T-cell (primary cell): ENCODE data around the gene KCTD13. TPM values are rescaled to one million over a fixed set of nuclear protein-coding genes. Genes with fewer than 3 reads are reported as not detected.

ENCODE experiments used
- ATAC-seq, 4 experiments: fragments of 200-7000 bp in 3 of 4; fragments of 150-1000 bp in 1 of 4; cut with Tn5 transposase; replicated peaks in 1 of 4; 1 replicate in 3 of 4; 2 replicates in 1 of 4; pipeline ENCODE4 v1.10.0; 2021; ENCODE audit warnings: moderate library complexity in 3 of 4, mild to moderate bottlenecking in 2 of 4, moderate number of reproducible peaks in 1 of 4
- CTCF ChIA-PET, 2 donors: fragments of 300-600 bp; sonication (Branson Sonifier 250); formaldehyde crosslinking; loops; one replicate each; lab custom pipeline; 2022; ENCODE audit warnings: antibody characterized with exemption in 2 of 2; lab: Charles Lee
- POLR2A ChIA-PET, 2 donors: fragments of 300-600 bp; sonication (Branson Sonifier 250); formaldehyde crosslinking; loops; one replicate each; lab custom pipeline; 2022; ENCODE audit warnings: antibody characterized with exemption in 2 of 2; lab: Charles Lee
- DNase-seq, 35 experiments: peaks; one replicate each; pipeline versions ENCODE4 v3.0.0 to v3.0.0-alpha.2; 2013 to 2023
- H3K27ac ChIP-seq: one replicate; pipeline ENCODE4 v1.5.1; 2013; ENCODE audit warnings: low read length
- H3K27me3 ChIP-seq, 2 experiments: replicated peaks in 1 of 2; 1 replicate in 1 of 2; 2 replicates in 1 of 2; pipeline versions ENCODE4 v1.6.1 to v1.7.0; 2013; ENCODE audit warnings: low read length in 1 of 2, mixed read lengths in 1 of 2; ENCODE audit not compliant: control insufficient read depth in 2 of 2, insufficient read depth in 2 of 2; ENCODE audit errors: extremely low read depth in 1 of 2
- H3K36me3 ChIP-seq, 2 donors: 1 replicate in 1 of 2; 2 replicates in 1 of 2; pipeline versions ENCODE4 v1.6.1 to v1.7.0; 2013; ENCODE audit warnings: low read length in 1 of 2; ENCODE audit not compliant: control insufficient read depth in 2 of 2, insufficient read depth in 1 of 2; ENCODE audit errors: extremely low read depth in 1 of 2
- H3K4me1 ChIP-seq, 2 experiments: 1 replicate in 1 of 2; 2 replicates in 1 of 2; pipeline versions ENCODE4 v1.6.1 to v1.7.0; 2013; ENCODE audit warnings: low read length in 2 of 2, mixed read lengths in 1 of 2; ENCODE audit not compliant: insufficient read depth in 2 of 2, control insufficient read depth in 1 of 2; ENCODE audit errors: extremely low read depth in 1 of 2
- H3K4me3 ChIP-seq, 2 donors: 1 replicate in 1 of 2; 2 replicates in 1 of 2; pipeline versions ENCODE4 v1.5.1 to v1.7.0; 2013; ENCODE audit warnings: mild to moderate bottlenecking in 2 of 2, low read length in 1 of 2, moderate library complexity in 1 of 2; ENCODE audit not compliant: control insufficient read depth in 1 of 2; ENCODE audit errors: extremely low read depth in 1 of 2
- H3K9me3 ChIP-seq: 2 replicates; pipeline ENCODE4 v1.7.0; 2013
- H3K27ac Mint-ChIP-seq, 2 donors: one replicate each; pipeline ENCODE4 v1.8.0; 2020 to 2021; ENCODE audit warnings: mild to moderate bottlenecking in 2 of 2, mixed read lengths in 2 of 2
- H3K27me3 Mint-ChIP-seq, 2 donors: one replicate each; pipeline ENCODE4 v1.8.0; 2021 to 2022; ENCODE audit warnings: mixed read lengths in 2 of 2
- H3K36me3 Mint-ChIP-seq: one replicate; pipeline ENCODE4 v1.8.0; 2021; ENCODE audit warnings: mixed read lengths
- H3K4me1 Mint-ChIP-seq, 3 donors: one replicate each; pipeline ENCODE4 v1.8.0; 2020 to 2022; ENCODE audit warnings: mixed read lengths in 3 of 3, mild to moderate bottlenecking in 1 of 3
- H3K4me3 Mint-ChIP-seq, 3 donors: one replicate each; pipeline ENCODE4 v1.8.0; 2020 to 2022; ENCODE audit warnings: mild to moderate bottlenecking in 3 of 3, mixed read lengths in 3 of 3, moderate library complexity in 3 of 3
- H3K9me3 Mint-ChIP-seq, 3 donors: one replicate each; pipeline ENCODE4 v1.8.0; 2020 to 2022; ENCODE audit warnings: mixed read lengths in 3 of 3
- WGBS: methylation state at CpG from one replicate; pipeline ENCODE4 v1.1.5; 2013; ENCODE audit warnings: missing lambda C conversion rate; ENCODE audit not compliant: insufficient coverage; 5-methylcytosine and 5-hydroxymethylcytosine counted together
- total RNA-seq, 35 experiments: library from RNA in 6 of 35; stranded (reverse) in 6 of 35; fragments of 120-200 nt in 1 of 35; gene quantifications; one replicate each; pipeline versions ENCODE4 v1.2.1 to v1.2.4 and lab custom pipeline; 2013 to 2026

KCTD13 gene
- total RNA-seq, 5 donors from 2014 or later (not counting 1 experiment from before 2014, with no cell fraction given): 48.4 to 87.3 (median 79.1) TPM

GRCh38 chr16:29972992-29973383 lies 47.0 kb upstream of the KCTD13 start:
- peaks cover 23 to 41% (median 36%) of the 10 kb centered on the region in 3 donors for H3K4me1 Mint-ChIP-seq
- H3K36me3 Mint-ChIP-seq: peaks cover 16% of the 10 kb centered on the region
- no peaks in the 10 kb centered on the region for H3K27me3 Mint-ChIP-seq
- Histone ChIP-seq H3K36me3 (peaks cover 0 to 6% of the 10 kb centered on the region in 2 donors), H3K4me3 (peak overlapping the region in 1 of 2 donors; percentile 98), H3K9me3 (no peaks in the 10 kb centered on the region), H3K27me3 (no peaks in the 10 kb centered on the region), H3K4me1 (peaks cover 13 to 33% of the 10 kb centered on the region in 2 experiments), H3K27ac (peak overlapping the region; percentile 62)
- ChIA-PET POLR2A (interaction anchor here (0.7 to 1.1 kb wide), 6 partner anchors 10 to 96 kb away, joined by 3 to 7 read pairs (median 4); partner anchors contain the start of genes TMEM219 (in 2 of the 2) and KCTD13 (in 1 of the 2)), CTCF (interaction anchor here (0.5 to 3.9 kb wide), 8 partner anchors 11 to 273 kb away, joined by 3 to 22 read pairs (median 5); partner anchors contain the start of genes KCTD13 (in 1 of the 2), PAGR1 (in 1 of the 2) and TMEM219 (in 1 of the 2))
- peak overlapping the region; percentile 85 to 97 (median 90) for H3K4me3 Mint-ChIP-seq
- no peaks in the 10 kb centered on the region for H3K9me3 Mint-ChIP-seq
- H3K27ac Mint-ChIP-seq: peak overlapping the region; percentile 89 to 93
- ATAC-seq (no peak), DNase-seq (no peak)
- WGBS: 72% methylated on average over 5 of the region's 6 CpGs

- H3K27me3 Mint-ChIP-seq: no peaks in the 10 kb centered on the region
- Histone ChIP-seq H3K4me1 (peaks cover 13 to 33% of the 10 kb centered on the region in 2 experiments), H3K4me3 (no peak overlapping the region), H3K9me3 (no peaks in the 10 kb centered on the region), H3K36me3 (peaks cover 0 to 8% of the 10 kb centered on the region in 2 donors), H3K27me3 (no peaks in the 10 kb centered on the region), H3K27ac (peak overlapping the region; percentile 62)
- POLR2A ChIA-PET: interaction anchor here (0.7 to 1.1 kb wide), 4 partner anchors 11 to 342 kb away, joined by 3 to 7 read pairs (median 4); partner anchors contain the start of genes KCTD13 (in 1 of the 2) and TMEM219 (in 1 of the 2)
- peaks cover 23 to 39% (median 36%) of the 10 kb centered on the region in 3 donors for H3K4me1 Mint-ChIP-seq
- peak overlapping the region; percentile 85 to 97 (median 90) for H3K4me3 Mint-ChIP-seq
- CTCF ChIA-PET: interaction anchor here in 1 of 2 donors (1.2 to 3.9 kb wide), 5 partner anchors 11 to 157 kb away, joined by 4 to 22 read pairs (median 6); partner anchors contain the start of genes KCTD13, PAGR1 and TMEM219
- no CpG with 5 or more reads among the region's 1 CpG for WGBS
- DNase-seq (no peak), ATAC-seq (no peak)
- peak overlapping the region; percentile 89 to 93 for H3K27ac Mint-ChIP-seq
- H3K36me3 Mint-ChIP-seq: peaks cover 17% of the 10 kb centered on the region
- no peaks in the 10 kb centered on the region for H3K9me3 Mint-ChIP-seq
Observed at GRCh38 chr16:29972500-29972899, 46.5 kb upstream of the KCTD13 start.

GRCh38 chr16:29971304-29971703 lies 45.3 kb upstream of the KCTD13 start:
- ChIA-PET CTCF (interaction anchor here in 1 of 2 donors (1.2 kb wide), 1 partner anchor 33 kb away, joined by 4 read pairs; no protein-coding TSS in a partner anchor), POLR2A (interaction anchor here in 1 of 2 donors (0.5 to 0.7 kb wide), 2 partner anchors 96 to 642 kb away, joined by 4 to 6 read pairs; no protein-coding TSS in a partner anchor)
- no peaks in the 10 kb centered on the region for H3K27me3 Mint-ChIP-seq
- H3K4me1 Mint-ChIP-seq: peaks cover 18 to 29% (median 26%) of the 10 kb centered on the region in 3 donors
- H3K9me3 Mint-ChIP-seq: no peaks in the 10 kb centered on the region
- Histone ChIP-seq H3K4me3 (no peak overlapping the region), H3K27ac (no peak overlapping the region), H3K9me3 (no peaks in the 10 kb centered on the region), H3K36me3 (peaks cover 0 to 12% of the 10 kb centered on the region in 2 donors), H3K4me1 (peaks cover 13 to 28% of the 10 kb centered on the region in 2 experiments), H3K27me3 (no peaks in the 10 kb centered on the region)
- no peak overlapping the region for H3K4me3 Mint-ChIP-seq
- ATAC-seq (no peak), DNase-seq (no peak)
- no peak overlapping the region for H3K27ac Mint-ChIP-seq
- 87% methylated on average over 3 of the region's 8 CpGs for WGBS
- H3K36me3 Mint-ChIP-seq: peaks cover 17% of the 10 kb centered on the region

GRCh38 chr16:29968205-29968604 lies 42.2 kb upstream of the KCTD13 start:
- Histone ChIP-seq H3K4me3 (no peak overlapping the region), H3K36me3 (peaks cover 0 to 13% of the 10 kb centered on the region in 2 donors), H3K27me3 (no peaks in the 10 kb centered on the region), H3K4me1 (peaks cover 0 to 6% of the 10 kb centered on the region in 2 experiments), H3K9me3 (no peaks in the 10 kb centered on the region), H3K27ac (no peak overlapping the region)
- H3K36me3 Mint-ChIP-seq: peaks cover 17% of the 10 kb centered on the region
- no peaks in the 10 kb centered on the region for H3K27me3 Mint-ChIP-seq
- no peak for DNase-seq
- CTCF ChIA-PET: no interaction called here
- H3K4me3 Mint-ChIP-seq: no peak overlapping the region
- no peaks in the 10 kb centered on the region for H3K9me3 Mint-ChIP-seq
- WGBS: 100% methylated on average over 2 of the region's 4 CpGs
- POLR2A ChIA-PET: no interaction called here
- no peak for ATAC-seq
- H3K27ac Mint-ChIP-seq: no peak overlapping the region
- peaks cover 3 to 16% (median 11%) of the 10 kb centered on the region in 3 donors for H3K4me1 Mint-ChIP-seq

GRCh38 chr16:29963021-29963743 lies 37.2 kb upstream of the KCTD13 start:
- Mint-ChIP-seq H3K36me3 (peaks cover 3% of the 10 kb centered on the region), H3K27ac (peak overlapping the region; percentile 89 to 92), H3K9me3 (no peaks in the 10 kb centered on the region), H3K27me3 (no peaks in the 10 kb centered on the region), H3K4me3 (peak overlapping the region; percentile 87 to 90 (median 88)), H3K4me1 (peaks cover 19 to 30% (median 24%) of the 10 kb centered on the region in 3 donors)
- Histone ChIP-seq H3K4me1 (peaks cover 10 to 25% of the 10 kb centered on the region in 2 experiments), H3K9me3 (no peaks in the 10 kb centered on the region), H3K4me3 (no peak overlapping the region), H3K27ac (peak overlapping the region; percentile 90), H3K36me3 (peaks cover 0 to 10% of the 10 kb centered on the region in 2 donors), H3K27me3 (no peaks in the 10 kb centered on the region)
- ChIA-PET CTCF (interaction anchor here in 1 of 2 donors (0.5 to 2.5 kb wide), 4 partner anchors 11 to 96 kb away, joined by 3 to 22 read pairs (median 4); partner anchors contain the start of genes KCTD13 and TAOK2), POLR2A (interaction anchor here in 1 of 2 donors (0.6 kb wide), 1 partner anchor 10 kb away, joined by 5 read pairs; the partner anchor contains the start of gene TAOK2)
- DNase-seq: no peak
- 94% methylated on average over 10 of the region's 14 CpGs for WGBS
- ATAC-seq: no peak
